Endothelial cell of umbilical vein (primary cell): ENCODE data around the gene CRHR2. TPM values are rescaled to one million over a fixed set of nuclear protein-coding genes. Genes with fewer than 3 reads are reported as not detected.

Source experiments
- BruUV-seq: library from RNA; stranded (reverse); fragments of 400-500 nt; replicated peaks from 2 replicates; lab custom pipeline; 2021; lab: Mats Ljungman, UMichigan
- CTCF ChIA-PET: fragments of 300-600, 350-600 bp; sonication (Branson Sonifier 250); formaldehyde crosslinking; loops from one replicate; lab custom pipeline; 2021; ENCODE audit warnings: antibody characterized with exemption, inconsistent platforms; lab: Charles Lee
- POLR2A ChIA-PET: fragments of 300-600, 350-600 bp; sonication (Branson Sonifier 250); formaldehyde crosslinking; loops from one replicate; lab custom pipeline; 2021; ENCODE audit warnings: antibody characterized with exemption, inconsistent platforms; lab: Charles Lee
- DNase-seq: peaks from one replicate; pipeline ENCODE4 v3.0.0-alpha.2; 2011; ENCODE audit warnings: low read depth, low spot score
- FAIRE-seq: peaks from 2 replicates; lab custom pipeline; 2011; peaks lifted over from hg19 to GRCh38; lab: Jason Lieb, UNC
- H2AFZ ChIP-seq: 2 replicates; pipeline ENCODE4 v1.6.0; 2012; ENCODE audit warnings: low read depth, low read length, control low read depth, inconsistent platforms
- H3K27ac ChIP-seq: 2 replicates; pipeline ENCODE4 v1.5.1; 2011; ENCODE audit warnings: low read depth, mild to moderate bottlenecking, control low read depth, low read length, moderate library complexity; ENCODE audit not compliant: insufficient read depth
- H3K27me3 ChIP-seq, 2 experiments: 2 replicates each; pipeline versions ENCODE4 v1.6.0 to v1.6.1; 2011; ENCODE audit warnings: low read length in 2 of 2, mixed read lengths in 1 of 2; ENCODE audit not compliant: control insufficient read depth in 2 of 2, insufficient read depth in 2 of 2
- H3K36me3 ChIP-seq, 2 experiments: 2 replicates in 1 of 2; 3 replicates in 1 of 2; pipeline ENCODE4 v1.5.1; 2011; ENCODE audit warnings: low read length in 2 of 2, mild to moderate bottlenecking in 1 of 2, moderate library complexity in 1 of 2; ENCODE audit not compliant: control insufficient read depth in 2 of 2, insufficient read depth in 2 of 2; ENCODE audit errors: extremely low read depth in 1 of 2
- H3K4me1 ChIP-seq: 3 replicates; pipeline ENCODE4 v1.5.1; 2011; ENCODE audit warnings: mild to moderate bottlenecking, low read length; ENCODE audit not compliant: control insufficient read depth, insufficient read depth; ENCODE audit errors: extremely low read depth
- H3K4me2 ChIP-seq: 2 replicates; pipeline ENCODE4 v1.6.1; 2011; ENCODE audit warnings: low read length, control low read depth, mixed read lengths; ENCODE audit not compliant: insufficient read depth
- H3K4me3 ChIP-seq, 3 experiments: fragments of 200-600 bp in 1 of 3; sonication (generic), shearing (Covaris generic) in 1 of 3; replicated peaks in 1 of 3; 2 replicates each; pipeline ENCODE4 v1.5.1; 2011 to 2016; ENCODE audit warnings: control low read depth in 3 of 3, low read length in 3 of 3, mild to moderate bottlenecking in 2 of 3, inconsistent platforms in 1 of 3, low read depth in 1 of 3, moderate library complexity in 1 of 3; ENCODE audit not compliant: insufficient read depth in 1 of 3
- H3K79me2 ChIP-seq: 2 replicates; pipeline ENCODE4 v1.6.0; 2012; ENCODE audit warnings: low read length, inconsistent platforms; ENCODE audit not compliant: control insufficient read depth, insufficient read depth
- H3K9ac ChIP-seq: replicated peaks from 2 replicates; pipeline ENCODE3; 2011; ENCODE audit warnings: low read length, control low read depth; ENCODE audit not compliant: insufficient read depth; ENCODE audit errors: extremely low read depth
- H3K9me1 ChIP-seq: replicated peaks from 3 replicates; pipeline ENCODE4 v1.6.0; 2011; ENCODE audit warnings: mild to moderate bottlenecking, low read length; ENCODE audit not compliant: control insufficient read depth, insufficient read depth; ENCODE audit errors: extremely low read depth
- H3K9me3 ChIP-seq: replicated peaks from 2 replicates; pipeline ENCODE4 v1.5.1; 2012; ENCODE audit warnings: low read length, inconsistent platforms; ENCODE audit not compliant: control insufficient read depth, insufficient read depth
- H4K20me1 ChIP-seq: replicated peaks from 2 replicates; pipeline ENCODE3; 2011; ENCODE audit warnings: mild to moderate bottlenecking, low read length; ENCODE audit not compliant: control insufficient read depth, insufficient read depth; ENCODE audit errors: extremely low read depth
- CTCF ChIP-seq, 2 donors: IDR thresholded peaks; 1 replicate in 1 of 2; 2 replicates in 1 of 2; pipeline ENCODE4 v1.5.1; 2011; ENCODE audit warnings: low read length in 2 of 2, mild to moderate bottlenecking in 2 of 2, moderate library complexity in 2 of 2, control low read depth in 1 of 2, inconsistent platforms in 1 of 2, low read depth in 1 of 2; ENCODE audit not compliant: insufficient read depth in 1 of 2; ENCODE audit errors: extremely low read depth in 1 of 2
- EZH2 ChIP-seq: IDR thresholded peaks from 2 replicates; pipeline ENCODE4 v1.6.1; 2012; ENCODE audit warnings: borderline replicate concordance, low read depth, mild to moderate bottlenecking, moderate library complexity, low read length, inconsistent platforms; ENCODE audit not compliant: severe bottlenecking
- FOS ChIP-seq: IDR thresholded peaks from 2 replicates; pipeline ENCODE4 v1.6.1; 2011; ENCODE audit warnings: mild to moderate bottlenecking, low read length, moderate library complexity, borderline replicate concordance; ENCODE audit not compliant: insufficient read depth
- GATA2 ChIP-seq: IDR thresholded peaks from 2 replicates; pipeline ENCODE4 v1.7.0; 2011; ENCODE audit warnings: low read depth, mild to moderate bottlenecking, moderate library complexity, mixed read lengths, low read length; ENCODE audit not compliant: insufficient read length, insufficient read depth
- JUN ChIP-seq: IDR thresholded peaks from 2 replicates; pipeline ENCODE4 v1.6.1; 2011; ENCODE audit warnings: borderline replicate concordance, low read depth; ENCODE audit not compliant: insufficient read length, insufficient read depth
- MAX ChIP-seq: IDR thresholded peaks from 2 replicates; pipeline ENCODE4 v1.6.1; 2011; ENCODE audit not compliant: insufficient read depth, insufficient read length
- MYC ChIP-seq: IDR thresholded peaks from one replicate; pipeline ENCODE4 v1.6.1; 2011; ENCODE audit warnings: mild to moderate bottlenecking, low read depth, low read length
- POLR2A ChIP-seq: IDR thresholded peaks from 2 replicates; pipeline ENCODE4 v1.6.1; 2012; ENCODE audit warnings: low read depth, mild to moderate bottlenecking, control low read depth, low read length
- POLR2AphosphoS5 ChIP-seq: IDR thresholded peaks from 2 replicates; pipeline ENCODE4 v1.6.1; 2012; ENCODE audit warnings: low read depth, mild to moderate bottlenecking, control low read depth, low read length, moderate library complexity; ENCODE audit not compliant: insufficient read depth
- dilution Hi-C: fragments of 300-500 bp; cut with MboI; formaldehyde crosslinking; loops from one replicate; pipeline ENCODE4 v1.15.0; 2019; ENCODE audit warnings: low sequenced_read_pairs; ENCODE audit not compliant: extremely low pct_ligation_motif_present
- intact Hi-C: fragments of 100-400 bp; cut with micrococcal nuclease; formaldehyde crosslinking; loops from one replicate; pipeline ENCODE4 v1.10.0; 2022
- polyA plus RNA-seq, 4 experiments: library from polyadenylated mRNA; depleted of rRNA in 3 of 4; stranded (reverse) in 3 of 4; unstranded in 1 of 4; fragments of >200 nt; gene quantifications; 2 replicates each; pipeline versions ENCODE4 v1.2.1 to v1.2.3, GENCODE V29; 2011 to 2012; ENCODE audit warnings: missing spikeins in 1 of 4
- total RNA-seq: library from RNA; stranded (reverse); gene quantifications from 2 replicates; pipeline ENCODE4 v1.2.3, GENCODE V29; 2021

Gene CRHR2
- total and polyA plus RNA-seq, 2 donors (not counting 3 experiments of a cell fraction or from before 2014, with no cell fraction given), result not detected

DNA sequence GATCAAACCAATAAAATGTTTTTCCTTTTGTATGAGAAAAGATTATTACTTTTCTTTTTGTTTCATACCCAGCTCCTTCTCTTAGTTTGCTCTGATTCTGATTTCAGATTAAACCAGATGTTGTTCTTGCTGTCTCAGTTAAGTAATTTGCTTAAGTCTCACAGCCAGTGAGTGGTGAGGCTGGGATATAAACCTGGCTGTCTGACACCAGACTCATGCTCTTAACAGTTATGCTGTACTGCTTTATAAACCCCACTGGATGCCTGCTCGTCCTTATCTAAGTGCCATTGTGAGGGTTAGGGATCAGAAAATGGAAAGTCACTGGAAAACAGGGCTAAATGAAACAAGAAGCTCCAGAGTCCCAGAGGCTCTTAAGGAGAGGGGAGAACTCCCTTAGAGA is 63.3 kb downstream of the CRHR2 start:
- POLR2A ChIA-PET, result no interaction called here

More for the DNA sequence above, 63.3 kb downstream of the CRHR2 start:
- Histone ChIP-seq H3K9ac (no peak overlapping the region), H4K20me1 (no peaks in the 10 kb centered on the region), H3K4me2 (no peak overlapping the region), H3K4me1 (no peaks in the 10 kb centered on the region), H2AFZ (no peak overlapping the region), H3K4me3 (no peak overlapping the region), H3K9me1 (no peaks in the 10 kb centered on the region), H3K79me2 (peaks cover 26% of the 10 kb centered on the region), H3K36me3 (peaks cover 25 to 38% of the 10 kb centered on the region in 2 experiments), H3K27ac (no peak overlapping the region), H3K27me3 (no peaks in the 10 kb centered on the region), H3K9me3 (no peaks in the 10 kb centered on the region)
- DNase-seq (no peak), FAIRE-seq (no peak)
- CTCF ChIA-PET, result no interaction called here
- intact Hi-C loops (no loop called here), dilution Hi-C loops (no loop called here)
- BruUV-seq, result no TSS peak
- TF ChIP-seq FOS, result no peak
- no peak for TF ChIP-seq POLR2A
- TF ChIP-seq CTCF (IDR thresholded peaks at IDR 0.05; ENCODE audit: extremely low read depth in 1 of 2, insufficient read depth in 1 of 2, low read depth in 1 of 2, low read length in 2 of 2), result no peak
- TF ChIP-seq MAX, result no peak
- no peak for TF ChIP-seq JUN
- no peak for TF ChIP-seq MYC
- TF ChIP-seq POLR2AphosphoS5, result no peak
- no peak for TF ChIP-seq GATA2
- TF ChIP-seq EZH2, result no peak
